H1 (cell line): ENCODE data around the gene ZNF888. TPM values are rescaled to one million over a fixed set of nuclear protein-coding genes. Genes with fewer than 3 reads are reported as not detected.

Experiments
- CTCF ChIA-PET: fragments of 300-600 bp; sonication (Branson Sonifier 250); formaldehyde crosslinking; loops from one replicate; lab custom pipeline; 2021; ENCODE audit not compliant: partially characterized antibody; lab: Charles Lee
- POLR2A ChIA-PET: fragments of 300-600 bp; sonication (Branson Sonifier 250); formaldehyde crosslinking; loops from one replicate; lab custom pipeline; 2021; ENCODE audit warnings: inconsistent platforms; ENCODE audit not compliant: partially characterized antibody; lab: Charles Lee
- DNase-seq, 2 experiments: peaks; one replicate each; pipeline versions ENCODE4 v3.0.0 to v3.0.0-alpha.2; 2010 to 2022; ENCODE audit warnings: low spot score in 2 of 2, low read depth in 1 of 2, mixed read lengths in 1 of 2
- FAIRE-seq: peaks from 2 replicates; lab custom pipeline; 2011; peaks lifted over from hg19 to GRCh38; lab: Jason Lieb, UNC
- H2AFZ ChIP-seq: 2 replicates; pipeline ENCODE4 v1.8.1; 2012; ENCODE audit warnings: low read length, inconsistent platforms
- H2AK5ac ChIP-seq: 2 replicates; pipeline ENCODE4 v1.6.1; 2013; ENCODE audit warnings: low read depth, low read length
- H2BK120ac ChIP-seq: replicated peaks from 2 replicates; pipeline ENCODE3; 2013; ENCODE audit warnings: low read depth, low read length, inconsistent platforms
- H2BK12ac ChIP-seq: 2 replicates; pipeline ENCODE4 v1.6.1; 2013; ENCODE audit warnings: low read depth, low read length
- H2BK15ac ChIP-seq: 2 replicates; pipeline ENCODE4 v1.6.1; 2013; ENCODE audit warnings: low read length
- H2BK20ac ChIP-seq: 2 replicates; pipeline ENCODE4 v1.6.1; 2013; ENCODE audit warnings: low read length
- H2BK5ac ChIP-seq: 2 replicates; pipeline ENCODE4 v1.6.1; 2013; ENCODE audit warnings: low read depth, low read length
- H3K14ac ChIP-seq: 2 replicates; pipeline ENCODE4 v1.6.1; 2013; ENCODE audit warnings: inconsistent platforms; ENCODE audit not compliant: insufficient read length
- H3K18ac ChIP-seq: 2 replicates; pipeline ENCODE4 v1.6.1; 2013; ENCODE audit warnings: low read length; ENCODE audit errors: extremely low read depth
- H3K23ac ChIP-seq: 2 replicates; pipeline ENCODE4 v1.6.1; 2013; ENCODE audit warnings: inconsistent platforms; ENCODE audit not compliant: insufficient read length
- H3K23me2 ChIP-seq: 2 replicates; pipeline ENCODE4 v1.6.1; 2013; ENCODE audit warnings: low read depth, low read length
- H3K27ac ChIP-seq: 2 replicates; pipeline ENCODE4 v1.6.1; 2011; ENCODE audit warnings: low read depth, low read length, inconsistent platforms
- H3K27me3 ChIP-seq, 4 experiments: replicated peaks in 1 of 4; 1 replicate in 1 of 4; 2 replicates in 3 of 4; pipeline versions ENCODE4 v1.6.1 to v1.8.1; 2011 to 2013; ENCODE audit warnings: low read length in 3 of 4, mild to moderate bottlenecking in 3 of 4, inconsistent platforms in 2 of 4, mixed read lengths in 2 of 4, moderate library complexity in 1 of 4; ENCODE audit not compliant: control insufficient read depth in 3 of 4, insufficient read depth in 3 of 4; ENCODE audit errors: extremely low read depth in 1 of 4
- H3K36me3 ChIP-seq, 4 experiments: 2 replicates each; pipeline versions ENCODE4 v1.6.1 to v1.8.1; 2011 to 2013; ENCODE audit warnings: mild to moderate bottlenecking in 4 of 4, low read length in 3 of 4, moderate library complexity in 2 of 4, control low read depth in 1 of 4, inconsistent platforms in 1 of 4; ENCODE audit not compliant: insufficient read depth in 4 of 4, control insufficient read depth in 2 of 4
- H3K4ac ChIP-seq: replicated peaks from 2 replicates; pipeline ENCODE3; 2013; ENCODE audit warnings: low read length, low read depth, mixed read lengths, inconsistent platforms; ENCODE audit not compliant: insufficient read length
- H3K4me1 ChIP-seq, 4 experiments: replicated peaks in 1 of 4; 1 replicate in 1 of 4; 2 replicates in 3 of 4; pipeline versions ENCODE4 v1.6.1 to v1.8.1; 2011 to 2013; ENCODE audit warnings: low read length in 3 of 4, inconsistent platforms in 2 of 4, mixed read lengths in 1 of 4; ENCODE audit not compliant: insufficient read depth in 4 of 4, control insufficient read depth in 3 of 4
- H3K4me2 ChIP-seq, 2 experiments: 2 replicates each; pipeline versions ENCODE4 v1.6.1 to v1.8.1; 2011 to 2013; ENCODE audit warnings: low read depth in 2 of 2, low read length in 2 of 2, control low read depth in 1 of 2, inconsistent platforms in 1 of 2, mild to moderate bottlenecking in 1 of 2; ENCODE audit not compliant: insufficient read depth in 1 of 2
- H3K4me3 ChIP-seq, 4 experiments: fragments of 200-600, 300-600 bp in 1 of 4; sonication (generic), shearing (Covaris generic), sonication (Bioruptor Twin) in 1 of 4; 2 replicates each; pipeline versions ENCODE4 v1.5.1 to v1.8.1; 2011 to 2016; ENCODE audit warnings: low read length in 4 of 4, low read depth in 3 of 4, control low read depth in 2 of 4, inconsistent platforms in 2 of 4, mild to moderate bottlenecking in 2 of 4, mixed read lengths in 1 of 4, moderate library complexity in 1 of 4; ENCODE audit not compliant: insufficient read depth in 2 of 4; ENCODE audit errors: extremely low read depth in 1 of 4
- H3K56ac ChIP-seq: replicated peaks from 2 replicates; pipeline ENCODE3; 2013; ENCODE audit warnings: low read depth, mild to moderate bottlenecking, mixed read lengths, low read length, inconsistent platforms; ENCODE audit not compliant: insufficient read length
- H3K79me1 ChIP-seq: 2 replicates; pipeline ENCODE4 v1.6.1; 2013; ENCODE audit warnings: low read depth, low read length, control low read depth
- H3K79me2 ChIP-seq, 2 experiments: 2 replicates each; pipeline versions ENCODE4 v1.6.1 to v1.8.1; 2012 to 2013; ENCODE audit warnings: low read length in 2 of 2, mild to moderate bottlenecking in 2 of 2, inconsistent platforms in 1 of 2; ENCODE audit not compliant: insufficient read depth in 2 of 2, control insufficient read depth in 1 of 2
- H3K9ac ChIP-seq, 4 experiments: replicated peaks in 1 of 4; 1 replicate in 1 of 4; 2 replicates in 3 of 4; pipeline versions ENCODE4 v1.6.1 to v1.8.1; 2011 to 2013; ENCODE audit warnings: low read depth in 3 of 4, low read length in 3 of 4, control low read depth in 2 of 4, mild to moderate bottlenecking in 2 of 4, moderate library complexity in 2 of 4, inconsistent platforms in 1 of 4; ENCODE audit errors: extremely low read depth in 1 of 4
- H3K9me3 ChIP-seq, 2 experiments: 2 replicates each; pipeline versions ENCODE4 v1.6.1 to v1.8.1; 2012 to 2013; ENCODE audit warnings: mild to moderate bottlenecking in 2 of 2, moderate library complexity in 2 of 2, control low read depth in 1 of 2, inconsistent platforms in 1 of 2, low read depth in 1 of 2, low read length in 1 of 2, mixed read lengths in 1 of 2; ENCODE audit not compliant: insufficient read depth in 2 of 2
- H4K20me1 ChIP-seq, 2 experiments: replicated peaks in 1 of 2; 2 replicates each; pipeline versions ENCODE3 to v1.8.1; 2011 to 2013; ENCODE audit warnings: inconsistent platforms in 2 of 2, low read length in 2 of 2, mild to moderate bottlenecking in 1 of 2; ENCODE audit not compliant: insufficient read depth in 2 of 2, control insufficient read depth in 1 of 2
- H4K5ac ChIP-seq: 2 replicates; pipeline ENCODE4 v1.6.1; 2013; ENCODE audit warnings: low read length, low read depth, mixed read lengths, inconsistent platforms; ENCODE audit not compliant: insufficient read length
- H4K8ac ChIP-seq: 2 replicates; pipeline ENCODE4 v1.8.0; 2013; ENCODE audit warnings: mild to moderate bottlenecking, moderate library complexity, low read length, inconsistent platforms; ENCODE audit not compliant: insufficient read depth; ENCODE audit errors: extremely low read depth
- H4K91ac ChIP-seq: replicated peaks from 2 replicates; pipeline ENCODE3; 2013; ENCODE audit warnings: low read length, mixed read lengths, inconsistent platforms; ENCODE audit not compliant: insufficient read length
- ASH2L ChIP-seq: fragments of 200-600, 300-600 bp; sonication (generic); IDR thresholded peaks from one replicate; pipeline ENCODE4 v1.7.1; 2017; ENCODE audit warnings: low read length
- BACH1 ChIP-seq: IDR thresholded peaks from 2 replicates; pipeline ENCODE4 v1.6.1; 2012; ENCODE audit warnings: low read length, improper control_type of control experiment
- BRCA1 ChIP-seq: IDR thresholded peaks from 2 replicates; pipeline ENCODE4 v1.6.1; 2012; ENCODE audit warnings: low read depth, low read length, improper control_type of control experiment
- JUND ChIP-seq: IDR thresholded peaks from 2 replicates; pipeline ENCODE4 v1.6.1; 2011; ENCODE audit warnings: mild to moderate bottlenecking, improper control_type of control experiment, low read length
- SP2 ChIP-seq: IDR thresholded peaks from 2 replicates; pipeline ENCODE4 v1.6.1; 2012; ENCODE audit warnings: mild to moderate bottlenecking, low read length, inconsistent platforms
- SP4 ChIP-seq: IDR thresholded peaks from 2 replicates; pipeline ENCODE4 v1.6.1; 2012; ENCODE audit warnings: low read length, inconsistent platforms
- SRF ChIP-seq: IDR thresholded peaks from 2 replicates; pipeline ENCODE4 v1.6.1; 2011; ENCODE audit warnings: mild to moderate bottlenecking, low read depth, low read length, moderate library complexity
- WGBS, 2 experiments: shearing (Covaris generic) in 1 of 2; methylation state at CpG; one replicate each; pipeline versions ENCODE4 v1.1.6 to v1.1.7; 2013 to 2015; ENCODE audit warnings: low lambda C conversion rate in 2 of 2, mixed read lengths in 2 of 2, inconsistent platforms in 1 of 2, low coverage in 1 of 2, missing lambda C conversion rate in 1 of 2; ENCODE audit not compliant: insufficient replicate concordance in 2 of 2, insufficient coverage in 1 of 2, insufficient read length in 1 of 2; ENCODE audit errors: extremely low coverage in 1 of 2, missing lambda C conversion rate in 1 of 2; 5-methylcytosine and 5-hydroxymethylcytosine counted together
- polyA plus RNA-seq, 7 experiments: library from polyadenylated mRNA; depleted of rRNA in 3 of 7; stranded (reverse) in 5 of 7; unstranded in 2 of 7; fragments of >200 nt in 5 of 7; fragments of 200-250 nt in 2 of 7; gene quantifications; 1 replicate in 5 of 7; 2 replicates in 1 of 7; 4 replicates in 1 of 7; pipeline versions ENCODE4 v1.2.1 to v1.2.3, GENCODE V29; 2011 to 2013; ENCODE audit warnings: missing spikeins in 2 of 7, mixed read lengths in 2 of 7
- total RNA-seq: library from RNA; stranded (reverse); fragmentation: NEBNext Ultra II Directional; extraction: Animal tissue kit (Norgen Biotek cat#: 25700); gene quantifications from 2 replicates; pipeline ENCODE4 v1.2.1, GENCODE V29; 2021

The ZNF888 gene
- total and polyA plus RNA-seq, 2 of the 8 experiments (the other 6 are each of a cell fraction or from before 2014, with no cell fraction given) = 1.1 to 8.6 TPM

- no peak overlapping the region for H2AK5ac ChIP-seq
- ChIA-PET CTCF (interaction anchor here (1.0 to 1.9 kb wide), 2 partner anchors 119 to 129 kb away, joined by 3 to 4 read pairs; no protein-coding TSS in a partner anchor), POLR2A (no interaction called here)
- H3K79me2 ChIP-seq = peaks cover 3 to 32% of the 10 kb centered on the region in 2 experiments; a peak in 2 of 4 replicates
- no peak overlapping the region for H3K23ac ChIP-seq
- no peak overlapping the region for H2BK120ac ChIP-seq
- no peaks in the 10 kb centered on the region for H3K23me2 ChIP-seq
- TF ChIP-seq BRCA1 = no peak
- TF ChIP-seq SRF = no peak
- TF ChIP-seq JUND = no peak
- TF ChIP-seq SP2 = no peak
- TF ChIP-seq SP4 = no peak
- no peak for TF ChIP-seq ASH2L
- TF ChIP-seq BACH1 = no peak
- H3K4me3 ChIP-seq = no peak overlapping the region
- H3K79me1 ChIP-seq = peaks cover 6% of the 10 kb centered on the region
- no peak overlapping the region for H2BK20ac ChIP-seq
- no peak overlapping the region for H2BK15ac ChIP-seq
- no peak for FAIRE-seq
- no peak overlapping the region for H3K4me2 ChIP-seq
- no peak overlapping the region for H2AFZ ChIP-seq
- no peaks in the 10 kb centered on the region for H3K27me3 ChIP-seq
- WGBS, 2 experiments = 69% methylated on average over 4 of the region's 4 CpGs; no CpG with 5 or more reads in 1 of the 2 experiments
- H3K36me3 ChIP-seq = peaks cover 15 to 45% (median 28%) of the 10 kb centered on the region in 4 experiments
- H3K9me3 ChIP-seq = no peaks in the 10 kb centered on the region
- peaks cover 0 to 2% of the 10 kb centered on the region in 2 experiments for H4K20me1 ChIP-seq
- DNase-seq = no peak
- H4K8ac ChIP-seq = no peak overlapping the region
- no peak overlapping the region for H3K9ac ChIP-seq
- no peak overlapping the region for H3K4ac ChIP-seq
- H3K56ac ChIP-seq = no peak overlapping the region
- no peak overlapping the region for H4K91ac ChIP-seq
- no peak overlapping the region for H3K27ac ChIP-seq
- H3K18ac ChIP-seq = no peak overlapping the region
- H3K4me1 ChIP-seq = peaks cover 0 to 1% (median 0%) of the 10 kb centered on the region in 4 experiments; a peak in 1 of 7 replicates
- no peak overlapping the region for H2BK5ac ChIP-seq
- no peak overlapping the region for H4K5ac ChIP-seq
- H2BK12ac ChIP-seq = no peak overlapping the region
- H3K14ac ChIP-seq = no peak overlapping the region
Measured at GRCh38 chr19:52891336-52891735, 31.9 kb downstream of the ZNF888 start.
